NCI-H82 treated with DMSO at 0.1 percent for 48 hours (cell line): ENCODE measurements around the gene UFSP1.

Source experiments
- DNase-seq: peaks from one replicate; lab custom pipeline; 2025; ENCODE audit not compliant: unreplicated experiment; lab: John Stamatoyannopoulos, UW

UFSP1 gene

GRCh38 chr7:100895956-100896731, 6.6 kb upstream of the UFSP1 start:
- DNase-seq, result no peak

GRCh38 chr7:100895701-100895955, 6.1 kb upstream of the UFSP1 start, which contains the start of gene ACHE:
Gene ACHE, minus strand, starts transcription at chr7:100895888. Its CDS starts 1,656 bp downstream, at chr7:100894232.
- DNase-seq, result no peak

- no peak for DNase-seq
Measured at GRCh38 chr7:100894860-100895700, 5.6 kb upstream of the UFSP1 start.

- no peak for DNase-seq
Measured at GRCh38 chr7:100893910-100894721, 4.6 kb upstream of the UFSP1 start.

- no peak for DNase-seq
Measured at GRCh38 chr7:100893318-100893895, 3.9 kb upstream of the UFSP1 start.

GRCh38 chr7:100892364-100893317, 3.1 kb upstream of the UFSP1 start:
- no peak for DNase-seq

GRCh38 chr7:100891568-100892247, 2.2 kb upstream of the UFSP1 start:
- DNase-seq, result no peak

- DNase-seq, result no peak
Measured at GRCh38 chr7:100890653-100891567, 1.4 kb upstream of the UFSP1 start.

GRCh38 chr7:100888291-100888987, 1.1 kb downstream of the UFSP1 start:
- no peak for DNase-seq

- DNase-seq, result no peak
Measured at GRCh38 chr7:100887516-100888290, 1.8 kb downstream of the UFSP1 start.

- DNase-seq, result no peak
Measured at GRCh38 chr7:100886936-100887515, 2.5 kb downstream of the UFSP1 start.

GRCh38 chr7:100886142-100886935, 3.2 kb downstream of the UFSP1 start:
- no peak for DNase-seq

- no peak for DNase-seq
Measured at GRCh38 chr7:100885440-100886141, 3.9 kb downstream of the UFSP1 start.

GRCh38 chr7:100884736-100885439, 4.6 kb downstream of the UFSP1 start:
- DNase-seq, result no peak
